MM.1S (cell line): Measurements from ENCODE around the gene ZFYVE28.

Experiments
- EZH2 ChIP-seq: fragments of 300-600 bp; sonication (generic); optimal IDR thresholded peaks from 2 replicates; pipeline ENCODE3; 2017; ENCODE audit warnings: low read depth, mild to moderate bottlenecking, antibody characterized with exemption, low read length, mixed read lengths
- EZH2phosphoT487 ChIP-seq: fragments of 300-600 bp; sonication (generic); IDR thresholded peaks from 2 replicates; pipeline ENCODE4 v1.6.1; 2018; ENCODE audit warnings: antibody characterized with exemption, low read length
- TF ChIP-seq, protein P1 (sequence below): fragments of 300-600 bp; sonication (generic); IDR thresholded peaks from 2 replicates; pipeline ENCODE4 v1.5.1; 2016; ENCODE audit warnings: antibody characterized with exemption, low read length, mixed read lengths

- TF ChIP-seq, protein P1, sequence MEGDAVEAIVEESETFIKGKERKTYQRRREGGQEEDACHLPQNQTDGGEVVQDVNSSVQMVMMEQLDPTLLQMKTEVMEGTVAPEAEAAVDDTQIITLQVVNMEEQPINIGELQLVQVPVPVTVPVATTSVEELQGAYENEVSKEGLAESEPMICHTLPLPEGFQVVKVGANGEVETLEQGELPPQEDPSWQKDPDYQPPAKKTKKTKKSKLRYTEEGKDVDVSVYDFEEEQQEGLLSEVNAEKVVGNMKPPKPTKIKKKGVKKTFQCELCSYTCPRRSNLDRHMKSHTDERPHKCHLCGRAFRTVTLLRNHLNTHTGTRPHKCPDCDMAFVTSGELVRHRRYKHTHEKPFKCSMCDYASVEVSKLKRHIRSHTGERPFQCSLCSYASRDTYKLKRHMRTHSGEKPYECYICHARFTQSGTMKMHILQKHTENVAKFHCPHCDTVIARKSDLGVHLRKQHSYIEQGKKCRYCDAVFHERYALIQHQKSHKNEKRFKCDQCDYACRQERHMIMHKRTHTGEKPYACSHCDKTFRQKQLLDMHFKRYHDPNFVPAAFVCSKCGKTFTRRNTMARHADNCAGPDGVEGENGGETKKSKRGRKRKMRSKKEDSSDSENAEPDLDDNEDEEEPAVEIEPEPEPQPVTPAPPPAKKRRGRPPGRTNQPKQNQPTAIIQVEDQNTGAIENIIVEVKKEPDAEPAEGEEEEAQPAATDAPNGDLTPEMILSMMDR, result no peak
- TF ChIP-seq EZH2 (no peak), EZH2phosphoT487 (no peak)
These were observed 126.5 kb downstream of the ZFYVE28 start for GRCh38 chr4:2291705-2292645.
